Progenitor cell of endocrine pancreas (in vitro differentiated cells): ENCODE measurements around the gene HAUS3. TPM values are rescaled to one million over a fixed set of nuclear protein-coding genes. Genes with fewer than 3 reads are reported as not detected.

Experiments
- DNase-seq: peaks from one replicate; pipeline ENCODE4 v3.0.0; 2021; ENCODE audit warnings: low spot score; ENCODE audit not compliant: unreplicated experiment
- H3K27ac Mint-ChIP-seq: 2 replicates; pipeline ENCODE4 v1.8.0; 2021; ENCODE audit warnings: mild to moderate bottlenecking, moderate library complexity, mixed read lengths
- H3K27me3 Mint-ChIP-seq: 2 replicates; pipeline ENCODE4 v1.8.0; 2021; ENCODE audit warnings: mixed read lengths
- H3K36me3 Mint-ChIP-seq: 2 replicates; pipeline ENCODE4 v1.8.0; 2022; ENCODE audit warnings: mixed read lengths; ENCODE audit not compliant: insufficient read depth
- H3K4me1 Mint-ChIP-seq: 2 replicates; pipeline ENCODE4 v1.8.0; 2021; ENCODE audit warnings: low read depth, mixed read lengths
- H3K4me3 Mint-ChIP-seq: 2 replicates; pipeline ENCODE4 v1.8.0; 2021; ENCODE audit warnings: low read depth, mild to moderate bottlenecking, moderate library complexity, mixed read lengths
- H3K9me3 Mint-ChIP-seq: 2 replicates; pipeline ENCODE4 v1.8.0; 2021; ENCODE audit warnings: low read depth, mixed read lengths
- CTCF ChIP-seq: fragments of 200-600 bp; sonication (generic); IDR thresholded peaks from one replicate; pipeline ENCODE4 v1.5.0; 2021; ENCODE audit warnings: antibody characterized with exemption, mild to moderate bottlenecking; ENCODE audit not compliant: unreplicated experiment
- total RNA-seq: library from RNA; stranded (reverse); gene quantifications from 2 replicates; pipeline ENCODE4 v1.2.1, GENCODE V29; 2021

HAUS3 gene
- total RNA-seq, 1 donor from 2014 or later: 18.3 TPM

DNA sequence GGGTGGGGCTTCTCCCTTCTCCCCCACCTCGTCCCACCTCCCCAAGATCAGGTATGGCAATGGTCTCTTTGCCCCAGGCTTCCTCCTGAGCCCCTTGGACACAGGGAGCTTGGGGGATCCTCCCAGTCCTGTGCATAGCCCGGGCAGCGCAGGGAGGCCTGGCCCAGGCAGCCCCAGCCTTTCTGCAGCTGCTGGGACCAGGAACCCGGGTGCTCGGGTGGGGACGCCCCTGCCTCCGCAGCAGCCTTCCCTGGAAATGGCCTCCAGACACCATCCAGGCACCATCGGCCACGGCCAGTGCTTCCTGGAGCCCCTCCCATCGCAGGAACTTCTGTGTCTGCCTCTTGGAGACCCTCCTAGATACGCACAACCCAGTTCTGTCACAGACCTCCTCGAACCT lies 25.9 kb upstream of the HAUS3 start:
- H3K27ac Mint-ChIP-seq: no peak overlapping the region
- DNase-seq: no peak
- H3K4me1 Mint-ChIP-seq: no peaks in the 10 kb centered on the region
- TF ChIP-seq CTCF: no peak
- H3K4me3 Mint-ChIP-seq: no peak overlapping the region
- H3K36me3 Mint-ChIP-seq: no peaks in the 10 kb centered on the region
- H3K9me3 Mint-ChIP-seq: no peaks in the 10 kb centered on the region
- peaks cover 2% of the 10 kb centered on the region for H3K27me3 Mint-ChIP-seq

- TF ChIP-seq CTCF: no peak
- Mint-ChIP-seq H3K4me1 (no peaks in the 10 kb centered on the region), H3K9me3 (no peaks in the 10 kb centered on the region), H3K27me3 (peaks cover under 1% of the 10 kb centered on the region), H3K27ac (no peak overlapping the region), H3K36me3 (no peaks in the 10 kb centered on the region), H3K4me3 (no peak overlapping the region)
- no peak for DNase-seq
Observed at GRCh38 chr4:2267320-2267811, 25.4 kb upstream of the HAUS3 start.

- Mint-ChIP-seq H3K36me3 (no peaks in the 10 kb centered on the region), H3K27ac (no peak overlapping the region), H3K4me1 (no peaks in the 10 kb centered on the region), H3K27me3 (no peaks in the 10 kb centered on the region), H3K4me3 (no peak overlapping the region), H3K9me3 (no peaks in the 10 kb centered on the region)
- TF ChIP-seq CTCF: no peak
- DNase-seq: no peak
Observed at GRCh38 chr4:2266821-2267220, 24.9 kb upstream of the HAUS3 start.

DNA sequence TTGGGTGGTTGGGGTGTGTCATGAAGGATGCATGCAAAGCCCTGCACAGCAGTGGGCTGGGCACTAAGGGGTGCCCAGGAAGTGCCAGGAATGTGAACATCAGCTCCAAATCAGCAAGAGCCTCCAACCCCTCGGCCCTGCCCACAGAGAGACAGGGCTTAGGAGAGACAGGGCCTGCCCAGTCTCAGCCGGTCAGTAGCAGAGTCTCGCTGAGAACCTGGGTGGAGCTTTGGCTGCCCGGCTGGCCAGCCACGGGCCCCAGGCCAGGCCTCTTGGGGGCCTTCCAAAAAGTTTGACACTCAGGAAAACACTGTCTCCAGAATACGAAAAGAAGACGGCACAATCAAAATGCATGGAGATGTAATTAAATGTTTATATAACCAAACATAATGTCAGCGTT lies 24.3 kb upstream of the HAUS3 start:
- DNase-seq: no peak
- Mint-ChIP-seq H3K9me3 (no peaks in the 10 kb centered on the region), H3K27me3 (no peaks in the 10 kb centered on the region)

More for the DNA sequence above, 24.3 kb upstream of the HAUS3 start:
- Mint-ChIP-seq H3K4me1 (no peaks in the 10 kb centered on the region), H3K4me3 (no peak overlapping the region), H3K27ac (no peak overlapping the region), H3K36me3 (no peaks in the 10 kb centered on the region)
- TF ChIP-seq CTCF: no peak
